Erythroblast (primary cell): ENCODE data around the gene DMPK.

Experiments
- DNase-seq, 2 experiments: peaks; one replicate each; lab custom pipeline; 2025; lab: John Stamatoyannopoulos, UW
- GATA1 ChIP-seq: IDR thresholded peaks from 2 replicates; pipeline ENCODE4 v1.6.1; 2011; ENCODE audit warnings: low read depth, mild to moderate bottlenecking, control low read depth, low read length, moderate library complexity
- POLR2A ChIP-seq: IDR thresholded peaks from 2 replicates; pipeline ENCODE4 v1.6.1; 2011; ENCODE audit warnings: mild to moderate bottlenecking, low read length

Gene DMPK, protein sequence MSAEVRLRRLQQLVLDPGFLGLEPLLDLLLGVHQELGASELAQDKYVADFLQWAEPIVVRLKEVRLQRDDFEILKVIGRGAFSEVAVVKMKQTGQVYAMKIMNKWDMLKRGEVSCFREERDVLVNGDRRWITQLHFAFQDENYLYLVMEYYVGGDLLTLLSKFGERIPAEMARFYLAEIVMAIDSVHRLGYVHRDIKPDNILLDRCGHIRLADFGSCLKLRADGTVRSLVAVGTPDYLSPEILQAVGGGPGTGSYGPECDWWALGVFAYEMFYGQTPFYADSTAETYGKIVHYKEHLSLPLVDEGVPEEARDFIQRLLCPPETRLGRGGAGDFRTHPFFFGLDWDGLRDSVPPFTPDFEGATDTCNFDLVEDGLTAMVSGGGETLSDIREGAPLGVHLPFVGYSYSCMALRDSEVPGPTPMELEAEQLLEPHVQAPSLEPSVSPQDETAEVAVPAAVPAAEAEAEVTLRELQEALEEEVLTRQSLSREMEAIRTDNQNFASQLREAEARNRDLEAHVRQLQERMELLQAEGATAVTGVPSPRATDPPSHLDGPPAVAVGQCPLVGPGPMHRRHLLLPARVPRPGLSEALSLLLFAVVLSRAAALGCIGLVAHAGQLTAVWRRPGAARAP

DNA sequence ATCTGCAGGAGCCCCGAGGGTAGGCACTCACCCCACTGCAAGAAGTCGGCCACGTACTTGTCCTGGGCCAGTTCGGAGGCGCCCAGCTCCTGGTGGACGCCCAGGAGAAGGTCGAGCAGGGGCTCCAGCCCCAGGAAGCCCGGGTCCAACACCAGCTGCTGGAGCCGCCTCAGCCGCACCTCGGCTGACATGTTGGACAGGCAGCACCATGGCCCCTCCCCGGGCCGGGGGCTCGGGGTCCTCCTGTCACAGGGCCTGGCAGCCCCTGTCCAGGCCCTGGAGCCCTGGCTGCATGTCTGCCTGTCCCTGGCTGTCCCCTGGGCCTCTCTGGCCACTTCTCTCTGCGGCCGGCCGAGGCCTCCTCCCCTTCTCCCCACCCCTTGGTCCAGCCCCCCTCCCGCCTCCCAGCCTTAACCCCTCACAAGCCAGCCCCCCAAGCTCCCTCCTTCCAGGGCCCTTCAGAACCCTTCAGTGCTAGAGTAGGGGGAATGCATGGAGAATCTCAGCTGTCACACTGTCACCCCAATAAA lies at the start of gene DMPK:
Gene DMPK, minus strand, starts transcription at position 329 of the 530 bp plus-strand sequence. Its CDS starts 138 bp downstream, at position 191.
- no peak for TF ChIP-seq GATA1
- TF ChIP-seq POLR2A: no peak
- DNase-seq: peak in 1 of 2 experiments; percentile 27

DNA sequence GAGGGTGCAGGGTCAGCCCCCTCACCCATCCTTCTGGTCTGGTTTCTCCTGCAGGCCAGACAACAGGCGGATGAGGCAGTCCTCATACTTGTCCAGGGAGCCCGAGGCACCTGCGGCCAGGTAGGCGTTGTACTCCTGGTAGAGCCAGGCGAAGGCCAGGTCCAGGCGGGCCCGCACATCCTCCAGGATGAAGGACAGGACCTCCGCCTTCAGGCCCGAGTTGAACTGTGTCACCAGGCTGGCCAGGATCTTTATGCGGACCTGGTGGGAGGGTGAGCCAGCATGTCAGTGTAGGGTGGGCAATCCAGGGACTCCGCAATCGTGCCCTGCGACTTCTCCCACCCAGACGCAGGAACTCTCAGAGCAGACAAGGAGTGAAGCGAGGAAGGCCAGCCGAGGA lies 46.7 kb upstream of the DMPK start:
- TF ChIP-seq POLR2A: no peak
- TF ChIP-seq GATA1: no peak
- no peak for DNase-seq

DNA sequence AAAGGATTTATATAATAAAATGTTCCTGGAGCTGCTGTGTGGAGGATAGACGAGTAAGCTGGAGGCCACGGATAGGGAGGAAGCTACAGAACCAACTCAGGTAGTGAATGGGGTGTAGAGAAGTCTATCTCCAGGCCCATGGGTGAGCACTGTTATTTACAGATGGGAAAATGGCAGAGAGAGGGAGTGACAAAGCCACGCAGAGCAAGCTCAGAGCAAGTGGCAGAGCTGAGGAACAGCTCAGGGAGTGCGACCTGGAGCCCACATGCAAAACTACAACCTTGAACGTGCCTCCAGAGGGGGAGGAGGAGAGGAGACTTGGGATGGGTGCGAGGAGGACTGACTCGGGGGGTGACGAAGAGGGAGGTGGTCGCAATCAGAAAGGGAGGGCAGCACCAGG lies 46.2 kb upstream of the DMPK start:
- TF ChIP-seq POLR2A (no peak), GATA1 (no peak)
- no peak for DNase-seq

DNA sequence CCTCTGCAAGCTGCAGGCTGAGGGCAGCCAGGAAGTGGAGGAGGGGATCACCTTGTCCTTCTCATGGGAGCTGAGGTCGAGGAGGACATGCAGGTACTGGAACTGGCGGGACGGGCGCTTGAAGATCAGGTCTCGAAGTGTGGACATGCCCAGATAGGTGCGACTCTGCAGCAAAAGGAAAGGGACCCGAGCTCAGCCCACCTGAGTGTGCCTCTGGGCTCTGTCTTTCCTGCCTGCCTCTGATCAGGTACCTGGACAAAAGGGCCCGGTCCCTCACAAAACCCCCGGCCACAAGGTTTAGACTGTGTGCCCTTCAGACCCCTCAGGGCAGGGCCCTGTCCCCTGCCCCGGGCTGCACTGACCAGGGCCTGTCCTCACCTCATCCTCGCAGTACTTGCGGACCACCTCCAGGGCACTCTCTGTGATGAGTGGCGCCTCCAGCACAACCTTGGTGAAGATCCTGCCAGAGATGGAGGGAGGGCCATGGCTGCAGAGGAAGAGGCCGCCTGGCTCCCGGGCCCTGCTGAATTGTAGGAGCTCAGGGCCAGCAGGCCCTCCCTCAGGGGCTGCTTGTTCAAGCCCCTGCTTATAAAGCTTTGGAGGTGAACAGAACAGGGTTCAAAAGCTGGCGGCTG lies 45.3 kb upstream of the DMPK start:
- no peak for DNase-seq
- TF ChIP-seq GATA1 (no peak), POLR2A (no peak)

DNA sequence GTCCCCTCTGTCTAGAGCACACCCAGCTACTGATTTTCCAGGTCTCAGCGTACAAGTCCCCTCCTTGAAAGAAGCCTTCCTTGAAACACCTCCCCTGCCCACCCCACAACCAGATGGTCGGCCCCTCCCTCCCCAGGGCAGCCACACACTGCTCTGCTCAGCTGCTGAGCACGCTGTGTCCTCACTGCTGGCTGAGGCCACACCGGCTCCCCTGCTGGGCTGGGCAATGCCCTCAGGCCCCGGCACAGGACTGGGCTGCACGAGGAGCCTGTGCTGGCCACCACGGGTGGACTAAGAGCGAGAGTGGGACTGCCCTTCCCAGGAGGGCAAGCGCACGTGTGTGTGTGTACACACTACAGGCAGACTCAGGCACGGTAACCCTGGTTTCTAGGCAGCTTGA lies 44.6 kb upstream of the DMPK start:
- DNase-seq: no peak
- TF ChIP-seq GATA1 (no peak), POLR2A (no peak)

DNA sequence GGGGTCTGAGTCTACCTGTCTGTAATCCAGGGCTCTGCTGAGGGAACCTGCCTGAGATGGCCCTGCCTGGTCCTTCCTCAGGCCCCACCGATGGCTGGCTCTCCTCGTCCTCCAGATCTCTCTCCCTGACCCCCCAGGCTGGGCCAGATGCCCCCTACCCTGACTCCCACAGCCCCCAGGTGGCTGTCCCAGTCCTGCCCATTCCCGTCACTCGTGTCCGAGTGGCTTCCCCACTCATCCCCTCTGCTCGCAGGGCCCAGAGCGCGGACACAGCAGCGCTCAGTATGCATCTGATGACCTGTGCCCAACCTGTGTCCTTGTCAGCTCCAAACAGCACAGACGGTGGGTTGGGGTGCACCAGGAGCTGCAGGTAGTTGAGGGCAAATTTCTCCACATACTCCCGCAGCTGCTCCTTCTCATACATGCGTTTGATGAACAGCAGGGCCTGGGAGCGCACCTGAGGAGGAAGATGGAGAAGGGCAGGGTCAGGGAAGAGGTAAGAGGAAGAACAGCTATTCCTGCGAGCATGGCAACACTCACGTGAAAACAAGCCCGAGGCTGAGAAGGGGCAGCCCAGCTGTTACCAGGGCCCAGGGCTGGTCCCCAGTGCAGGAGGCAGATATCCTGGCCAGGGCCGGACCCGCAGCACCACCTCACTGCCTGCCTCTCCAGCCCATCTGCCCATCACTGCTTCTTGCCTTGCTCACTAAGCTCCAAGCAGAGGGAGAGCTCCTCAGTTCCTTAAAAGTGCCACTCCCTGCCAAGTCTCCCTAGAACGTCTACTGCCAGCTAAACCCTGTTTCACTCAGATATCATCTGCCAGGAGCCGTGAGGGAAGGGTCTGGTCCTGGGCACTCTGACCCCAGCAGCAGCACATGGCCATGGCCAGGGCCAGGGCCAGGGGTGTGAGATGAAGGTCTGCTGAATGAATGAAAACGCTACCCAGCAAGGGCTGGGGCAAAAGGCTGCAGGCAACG lies 43.9 kb upstream of the DMPK start:
- no peak for TF ChIP-seq GATA1
- TF ChIP-seq POLR2A: no peak

DNA sequence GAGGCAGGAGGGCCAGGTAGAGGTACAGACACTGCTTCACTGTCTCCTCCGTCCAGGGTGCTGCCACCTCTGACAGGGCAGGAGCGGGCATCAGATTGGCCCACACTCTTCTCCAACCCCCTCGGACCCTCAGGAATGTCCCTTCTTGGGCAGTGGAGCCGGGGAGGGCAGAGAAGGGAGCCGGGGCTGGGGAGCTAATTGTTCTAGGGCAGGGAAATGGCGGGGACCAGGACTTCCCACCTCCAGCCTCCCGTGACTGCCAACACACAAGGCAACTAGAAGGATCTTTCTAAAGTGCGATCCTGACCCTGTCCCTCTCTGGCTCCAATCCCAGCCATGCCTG lies 42.9 kb upstream of the DMPK start:
- no peak for TF ChIP-seq GATA1
- TF ChIP-seq POLR2A: no peak
- no peak for DNase-seq

More for the DNA sequence above, 43.9 kb upstream of the DMPK start:
- no peak for DNase-seq

DNA sequence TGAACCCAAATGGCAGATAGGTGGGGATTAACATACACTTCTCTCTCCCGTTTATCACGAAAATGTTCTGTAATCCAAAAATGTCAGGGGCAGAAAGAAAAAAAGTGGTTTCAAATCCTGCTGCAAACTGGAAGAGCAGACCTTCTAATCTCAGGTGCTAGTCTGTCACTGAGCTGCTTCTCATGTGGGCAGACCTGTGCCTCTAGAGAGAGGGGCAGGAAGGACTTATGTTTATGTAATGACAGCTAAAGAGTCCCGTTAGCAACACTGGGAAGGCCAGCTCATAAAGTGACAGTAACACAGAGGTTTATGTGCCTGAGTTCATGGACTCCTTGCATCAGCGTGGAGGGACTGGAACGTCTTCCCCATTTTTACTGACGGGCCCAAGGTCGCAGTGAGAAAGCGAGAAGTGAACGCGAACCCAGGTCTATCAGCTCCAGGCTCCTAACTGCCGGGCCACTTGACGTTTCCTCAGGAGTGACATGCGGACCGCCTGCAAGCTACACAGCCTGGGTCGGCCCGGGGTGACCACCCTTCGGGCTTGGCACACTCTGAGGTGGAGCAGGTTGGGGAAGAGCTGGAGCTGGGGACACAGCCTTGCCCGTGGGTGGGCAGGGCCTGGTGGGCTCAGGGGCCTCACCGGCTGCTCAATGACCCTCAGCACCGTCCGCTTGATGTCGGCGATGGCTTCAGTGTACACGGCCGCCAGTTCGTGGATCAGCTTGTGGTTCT lies 42.4 kb upstream of the DMPK start:
- no peak for DNase-seq
- TF ChIP-seq POLR2A (no peak), GATA1 (no peak)

DNA sequence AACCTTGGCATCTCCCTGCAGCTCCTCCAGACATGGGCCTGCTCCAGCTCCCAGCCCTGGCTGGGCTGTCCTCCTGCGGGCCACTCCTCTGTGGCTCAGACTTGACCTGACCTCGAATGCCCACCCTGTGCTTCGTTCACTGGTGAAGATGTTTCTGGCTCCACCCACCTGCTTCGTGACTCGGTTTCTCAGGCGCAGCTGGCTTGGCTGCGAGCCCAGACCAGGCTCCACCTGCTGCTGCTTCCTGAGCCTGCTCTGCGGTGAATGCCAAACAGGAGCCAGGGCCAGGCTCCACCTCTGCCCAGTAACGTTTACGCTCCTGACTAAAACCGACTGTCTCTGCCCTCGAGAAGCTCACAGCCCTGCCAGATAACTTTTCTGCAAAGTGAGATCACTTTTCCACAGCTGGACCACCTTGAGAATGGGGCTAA lies 41.8 kb upstream of the DMPK start:
- DNase-seq: no peak
- TF ChIP-seq GATA1 (no peak), POLR2A (no peak)

DNA sequence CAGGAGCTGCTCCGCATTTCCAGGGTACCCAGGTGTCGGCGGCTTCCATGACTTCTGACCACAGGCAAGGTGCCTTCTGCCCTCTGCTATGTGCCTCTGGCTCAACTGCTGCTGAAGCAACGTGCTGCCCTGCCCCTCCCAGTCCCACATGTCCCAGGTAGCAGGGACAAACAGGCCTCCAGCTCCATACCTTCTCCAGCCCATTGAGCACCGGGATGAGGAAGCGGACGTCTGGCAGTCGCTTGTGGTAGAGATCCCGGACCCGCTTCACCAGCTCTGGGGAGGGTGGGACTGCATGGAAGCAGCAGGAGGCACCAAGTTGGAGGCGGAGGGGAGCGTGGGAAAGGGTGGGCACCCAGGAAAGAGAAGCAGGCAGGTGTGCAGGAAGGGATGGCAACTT lies 40.9 kb upstream of the DMPK start:
- no peak for DNase-seq
- TF ChIP-seq GATA1 (no peak), POLR2A (no peak)

DNA sequence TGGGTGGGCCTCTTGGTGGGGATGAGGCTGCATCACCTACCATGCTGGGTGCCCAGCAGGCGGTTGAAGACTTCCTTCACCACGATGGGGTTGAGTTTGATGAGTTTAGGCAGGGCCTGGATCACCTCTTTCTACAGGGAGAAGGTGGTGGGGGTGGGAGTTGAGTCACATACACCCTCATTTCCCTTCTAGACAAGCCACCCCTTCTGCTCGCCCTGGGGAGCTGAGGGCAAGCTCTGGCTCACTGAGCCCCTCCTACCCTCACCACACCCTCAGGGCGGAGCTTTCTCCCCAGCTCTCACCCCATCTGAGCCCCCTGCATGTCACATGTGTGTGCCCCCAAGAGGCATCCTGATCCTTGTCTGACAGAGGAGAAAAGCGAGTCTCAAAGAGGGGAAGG lies 40.4 kb upstream of the DMPK start:
- TF ChIP-seq GATA1: no peak
- no peak for TF ChIP-seq POLR2A
- no peak for DNase-seq

DNA sequence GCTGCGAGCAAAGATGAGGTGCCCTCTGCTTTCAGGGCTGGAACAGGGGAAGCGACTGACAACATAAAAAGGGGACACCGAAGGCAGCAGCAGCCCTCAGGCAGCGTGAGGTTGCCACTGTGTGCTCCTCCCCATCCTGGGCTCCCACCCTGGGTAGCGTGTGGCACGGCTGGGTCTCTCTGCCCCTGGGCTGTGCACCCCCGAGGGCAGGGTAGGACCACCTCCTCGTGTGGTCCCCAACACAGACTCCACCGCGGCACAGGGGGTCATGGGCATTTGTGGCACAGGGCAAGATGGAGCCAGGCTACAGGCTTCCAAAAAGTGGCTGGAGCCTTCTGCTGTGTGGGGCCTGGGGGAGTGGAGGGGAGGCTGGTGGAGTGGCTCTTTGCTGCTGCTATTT lies 39.3 kb upstream of the DMPK start:
- TF ChIP-seq POLR2A (no peak), GATA1 (no peak)
- DNase-seq: no peak

DNA sequence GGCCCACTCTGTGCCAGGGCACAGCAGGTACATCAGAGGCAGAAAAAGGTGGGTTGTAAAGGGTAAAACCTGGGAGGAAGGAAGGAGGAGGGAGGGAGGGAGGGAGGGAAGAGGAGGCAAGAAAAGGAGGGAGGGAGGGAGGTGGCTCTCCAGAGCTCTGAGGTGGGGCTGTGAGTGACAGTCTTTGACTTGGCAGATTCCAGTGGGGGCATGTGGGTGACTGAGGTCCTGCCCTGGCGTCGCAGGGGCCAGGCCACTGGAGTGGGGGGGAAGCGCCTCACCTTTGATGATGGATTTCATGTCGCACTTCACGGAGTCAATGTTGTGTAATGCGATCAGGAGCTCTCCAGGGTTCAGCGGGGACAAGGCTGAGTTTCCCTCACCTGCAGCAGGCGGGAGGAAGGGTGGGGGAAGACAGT lies 38.8 kb upstream of the DMPK start:
- DNase-seq: no peak
- TF ChIP-seq POLR2A (no peak), GATA1 (no peak)
